NCI-H187 (cell line): ENCODE data around the gene SLC9A7.

Source experiments
- DNase-seq, 2 experiments: peaks; one replicate each; lab custom pipeline; 2025; lab: John Stamatoyannopoulos, UW

Gene SLC9A7

DNA sequence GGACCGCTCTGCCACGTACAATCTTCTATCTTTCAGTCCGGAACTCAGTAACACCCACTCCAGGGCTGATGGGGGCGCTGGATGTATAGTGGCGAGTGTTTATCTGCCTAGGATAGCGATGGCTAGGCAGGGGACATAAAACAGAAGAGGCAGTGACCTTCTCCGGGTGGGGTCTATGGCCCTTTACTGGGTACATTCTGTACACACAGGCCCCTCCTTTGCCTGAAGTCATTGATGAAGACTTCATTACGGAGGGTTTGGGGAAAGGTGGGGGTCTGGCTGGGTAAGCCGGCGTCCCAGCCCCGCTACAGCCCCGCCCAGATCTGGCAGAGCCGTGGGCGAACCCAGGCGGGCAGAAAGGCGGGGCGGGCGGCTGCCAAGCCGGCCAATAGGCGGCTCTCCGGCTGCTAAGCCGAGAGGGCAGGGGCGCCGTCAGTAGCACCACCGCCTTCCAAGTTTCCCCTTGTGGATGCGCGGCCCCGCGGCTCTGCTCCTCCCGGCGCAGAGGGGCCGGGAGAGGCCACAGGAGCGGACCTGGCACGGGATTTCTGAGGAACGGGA, 185.5 kb downstream of the SLC9A7 start, which contains the start of gene CHST7:
TSS of gene CHST7 (plus strand) at position 435 of the 561 bp plus-strand sequence. CDS start 167 bp downstream, outside the sequence.
- peak in 1 of 2 experiments; percentile 2 for DNase-seq

DNA sequence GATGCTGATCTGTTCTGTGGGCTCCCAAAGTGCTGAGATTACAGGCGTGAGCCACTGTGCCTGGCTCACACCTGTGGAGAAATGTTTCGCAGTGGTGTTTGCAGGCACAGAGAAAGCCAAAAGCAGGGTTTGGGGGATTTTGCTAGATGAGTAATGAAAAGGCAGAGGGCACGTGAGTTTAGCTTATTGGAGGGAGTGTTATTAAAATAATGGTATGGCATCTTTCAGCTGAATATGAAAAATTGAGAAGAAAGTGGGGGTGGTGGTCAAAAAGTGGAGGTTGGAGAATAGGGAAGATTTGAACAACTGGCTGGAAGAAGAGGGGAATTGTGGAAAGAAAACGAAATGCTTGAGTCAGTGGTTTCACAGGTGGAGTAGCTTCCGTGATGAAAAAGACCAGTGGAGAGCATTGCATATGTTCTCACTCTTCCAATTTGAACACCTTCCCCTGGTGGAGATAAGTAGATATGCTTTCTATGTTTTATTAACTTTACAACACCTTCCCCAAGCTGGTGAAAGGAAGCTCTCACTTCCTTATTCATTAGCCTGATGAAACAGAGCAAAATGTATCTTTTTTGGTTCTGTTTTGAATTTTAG, 186.5 kb downstream of the SLC9A7 start:
- no peak for DNase-seq

DNA sequence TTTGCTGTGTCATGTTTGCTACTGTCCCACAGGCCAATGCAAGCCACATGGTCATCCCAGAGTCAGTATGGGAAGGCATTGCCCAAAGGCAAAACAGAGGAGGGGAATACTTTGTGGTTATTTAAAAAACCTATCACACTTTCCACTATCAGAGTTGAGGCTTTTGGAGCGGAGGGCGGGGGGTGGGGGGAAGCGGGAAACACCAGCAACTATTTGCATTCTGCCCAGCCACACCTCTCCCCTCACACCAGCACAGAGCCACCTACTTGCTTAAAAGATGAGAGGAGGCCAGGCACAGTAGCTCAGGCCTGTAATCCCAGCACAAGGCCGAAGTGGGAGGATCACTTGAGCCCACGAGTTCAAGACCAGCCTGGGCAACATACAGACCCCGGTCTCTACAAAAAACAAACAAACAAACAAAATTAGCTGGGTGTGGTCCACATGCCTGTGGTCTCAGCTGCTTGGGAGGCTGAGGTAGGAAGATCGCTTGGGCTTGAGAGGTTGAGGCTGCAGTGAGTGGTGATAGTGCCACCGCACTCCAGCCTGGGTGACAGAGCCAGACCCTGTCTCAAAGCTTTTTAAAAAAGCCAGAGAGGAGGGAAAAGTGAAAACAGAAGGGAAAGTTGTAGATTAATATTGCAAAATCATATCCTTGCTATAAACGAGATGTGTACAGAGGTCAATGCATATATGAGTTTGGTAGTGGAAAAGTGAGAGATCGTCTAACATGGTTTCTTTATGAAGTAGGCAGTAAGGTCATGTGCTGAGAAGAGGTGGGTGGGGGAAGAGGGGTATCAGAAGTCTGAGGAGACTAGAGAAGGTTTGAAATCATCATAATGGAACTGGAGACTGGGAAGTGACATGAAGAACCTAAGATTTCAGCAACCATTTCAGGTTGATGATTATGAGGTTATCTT, 187.2 kb downstream of the SLC9A7 start:
- no peak for DNase-seq

DNA sequence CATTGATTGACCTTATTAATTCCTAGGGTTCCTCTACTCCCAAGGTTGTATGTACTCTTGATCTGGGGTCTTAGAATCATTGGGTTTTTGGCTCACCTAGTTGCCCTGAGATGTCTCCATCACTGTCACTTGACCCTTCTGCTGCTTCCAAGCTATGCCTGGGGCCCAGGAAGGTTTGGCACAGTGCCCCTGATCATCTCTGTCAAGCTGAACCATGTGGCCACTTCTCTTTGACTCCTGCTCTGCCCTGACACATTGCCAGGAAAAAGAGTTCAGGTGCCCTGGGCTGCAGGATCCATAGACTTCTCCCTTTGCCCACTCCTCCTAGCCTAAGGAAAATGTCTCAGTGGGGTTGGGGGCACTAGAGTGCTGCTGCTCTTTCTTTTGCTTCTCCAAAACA, 189.3 kb downstream of the SLC9A7 start:
- no peak for DNase-seq

DNA sequence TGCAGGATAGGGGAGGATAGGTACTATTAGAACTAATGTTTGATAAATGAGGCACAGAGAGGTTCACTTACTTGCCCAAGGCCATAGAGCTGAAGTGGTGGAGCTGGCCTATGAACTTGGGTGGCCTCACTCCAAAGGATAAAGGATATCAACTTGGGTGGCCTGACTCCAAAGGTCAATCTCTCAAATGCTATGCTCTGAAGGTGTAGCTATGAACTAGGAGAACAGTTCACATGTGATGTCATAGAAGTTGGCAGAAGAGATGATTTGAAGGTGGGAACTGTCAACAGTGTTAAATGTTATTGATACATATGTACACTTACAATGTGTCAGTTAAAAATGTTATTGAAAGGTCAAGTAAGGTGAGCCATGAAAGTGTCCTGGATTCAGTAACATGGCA, 191.5 kb downstream of the SLC9A7 start:
- no peak for DNase-seq

DNA sequence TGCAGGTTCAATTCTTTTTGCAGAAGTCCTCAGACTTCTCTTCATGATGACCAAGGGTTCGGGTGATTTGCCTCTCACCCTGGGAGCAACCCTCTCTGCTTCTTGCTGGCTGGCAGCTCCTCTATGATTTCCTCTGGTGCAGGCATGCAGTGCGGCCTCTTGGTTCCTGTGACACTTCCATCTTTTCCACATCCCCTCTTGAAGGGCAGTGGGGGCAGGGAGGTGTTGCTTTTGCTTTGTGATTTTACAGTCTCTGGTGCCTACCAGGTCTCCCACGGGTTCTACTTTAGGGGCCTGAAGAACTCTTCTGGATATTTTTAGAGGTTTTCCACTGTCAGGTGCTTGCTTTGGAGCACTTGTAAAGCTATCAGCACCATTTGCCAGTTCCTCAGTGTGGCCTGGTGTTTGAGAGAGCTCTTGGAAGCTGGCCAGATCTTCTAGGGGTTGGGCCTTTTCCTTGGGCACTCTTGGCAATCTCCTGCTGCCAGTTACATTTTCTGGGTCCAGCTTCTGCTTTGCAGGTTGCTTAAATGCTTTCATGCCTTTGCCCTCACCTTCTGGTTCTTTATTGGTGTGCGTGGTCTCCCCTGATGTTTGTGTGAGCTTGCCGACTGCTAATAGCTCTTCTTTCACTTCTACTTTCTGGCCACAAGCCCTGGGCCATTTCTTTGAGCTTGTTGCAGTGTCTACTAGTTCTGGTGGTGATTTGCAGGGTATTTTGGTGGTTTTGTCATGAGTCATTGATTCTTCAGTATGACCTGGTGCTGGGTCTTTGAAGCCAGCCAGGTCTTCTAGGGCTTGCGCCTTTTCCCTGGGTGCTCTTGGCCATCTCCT, 196.9 kb downstream of the SLC9A7 start:
- DNase-seq: peak; percentile 6 to 47

DNA sequence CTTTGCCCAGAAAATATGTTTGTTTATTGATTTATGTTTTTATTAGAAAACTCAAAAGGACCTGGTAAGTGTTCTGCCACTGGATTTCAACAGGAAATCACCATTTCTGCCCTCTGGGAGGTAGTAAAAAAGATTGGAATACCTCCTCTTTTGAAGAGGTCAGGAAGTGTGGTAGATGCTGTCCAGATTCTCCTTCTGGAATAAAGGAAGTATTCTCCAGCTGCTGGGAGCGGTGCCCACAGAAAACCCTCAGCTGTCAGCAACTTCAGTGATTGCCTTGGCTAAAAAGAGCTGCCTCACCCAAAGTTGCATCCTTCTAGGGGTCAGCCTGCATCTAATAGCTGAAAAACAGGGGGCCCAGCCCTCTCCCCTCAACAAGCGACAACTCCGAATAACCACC, 199.9 kb downstream of the SLC9A7 start:
- DNase-seq: no peak

DNA sequence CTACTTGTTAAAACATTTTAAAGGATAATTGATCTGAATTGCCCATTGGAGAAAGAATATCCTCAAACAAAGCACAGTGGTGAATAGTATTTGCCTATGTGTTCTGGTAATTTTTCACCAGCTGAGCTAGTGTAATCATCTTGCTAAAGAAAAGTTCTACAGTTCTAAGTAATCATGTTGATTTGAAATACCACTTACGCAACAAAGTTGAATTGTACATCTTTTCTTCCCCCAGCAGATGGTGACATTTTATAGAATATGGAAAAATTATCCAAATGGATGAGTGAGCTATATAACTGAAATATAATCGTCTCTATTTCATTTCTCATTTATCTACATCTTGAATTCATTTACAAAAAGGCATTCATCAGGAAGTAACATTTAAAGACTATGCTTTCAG, 204.0 kb downstream of the SLC9A7 start:
- DNase-seq: no peak

DNA sequence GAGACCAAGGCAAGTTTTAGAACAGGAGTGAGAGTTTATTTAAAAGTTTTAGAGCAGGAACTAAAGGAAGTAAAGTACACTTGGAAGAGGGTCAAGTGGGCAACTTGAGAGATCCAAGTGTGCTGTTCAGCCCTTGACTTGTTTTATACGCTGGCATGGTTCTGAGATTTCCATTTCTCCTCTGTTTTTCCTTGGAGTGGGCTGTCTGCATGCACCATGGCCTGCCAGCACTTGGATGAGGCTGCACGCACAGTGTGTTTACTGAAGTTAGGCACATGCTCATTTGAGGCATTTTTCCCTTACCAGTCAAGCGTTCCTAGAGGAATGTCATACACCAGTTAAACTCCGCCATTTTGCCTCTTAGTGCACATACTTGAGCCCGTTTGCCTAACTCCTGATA, 205.0 kb downstream of the SLC9A7 start:
- DNase-seq: no peak

DNA sequence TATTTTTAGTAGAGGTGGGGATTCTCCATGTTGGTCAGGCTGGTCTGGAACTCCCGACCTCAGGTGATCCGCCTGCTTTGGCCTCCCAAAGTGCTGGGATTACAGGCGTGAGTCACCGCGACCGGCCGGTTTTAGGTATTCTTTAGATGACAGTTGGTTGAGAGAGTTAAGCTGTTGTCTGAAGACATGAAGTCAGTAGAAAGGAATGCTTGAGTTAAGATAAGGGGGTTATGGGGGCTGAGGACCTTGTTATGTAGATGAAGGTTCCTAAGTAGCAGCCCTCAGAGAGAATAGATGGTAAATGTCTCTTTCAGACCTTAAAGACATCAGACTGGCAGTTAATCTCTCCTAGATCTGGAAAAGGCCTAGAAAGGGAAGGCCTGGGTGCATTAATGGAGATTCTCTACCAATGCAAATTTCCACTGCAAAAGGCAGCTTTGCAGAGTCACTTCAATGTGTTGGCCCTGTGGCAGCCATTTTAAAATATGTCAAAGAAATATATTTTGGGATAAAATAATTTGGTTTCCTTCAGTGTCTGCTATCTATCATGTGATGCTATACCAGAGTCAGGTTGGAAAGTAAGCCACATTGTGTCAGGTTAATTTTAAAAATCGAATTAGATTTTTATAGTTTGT, 207.3 kb downstream of the SLC9A7 start:
- DNase-seq: no peak

DNA sequence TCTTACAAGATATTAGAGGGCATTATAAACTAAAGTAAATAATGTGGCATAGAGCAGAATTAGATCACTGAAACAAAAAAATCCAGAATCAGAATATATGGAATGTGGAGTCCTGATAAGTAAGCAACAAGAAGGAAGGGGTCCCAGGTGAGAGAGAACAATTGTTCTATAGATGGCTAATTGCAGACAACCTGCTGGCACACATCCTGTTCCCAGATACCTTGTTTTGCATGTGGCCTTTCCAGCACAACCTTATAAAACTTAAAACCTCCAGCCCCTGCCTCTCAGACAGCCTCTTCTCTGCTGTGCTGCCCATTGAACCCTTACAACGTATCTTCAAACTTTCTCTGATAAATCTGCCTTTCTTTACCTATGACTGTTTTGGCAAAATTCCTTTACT, 209.0 kb downstream of the SLC9A7 start:
- DNase-seq: no peak
